Fibroblast of skin of right biceps (primary cell): Measurements from ENCODE around the gene VSTM4.

Source experiments
- DNase-seq: peaks from one replicate; pipeline ENCODE4 v3.0.0-alpha.2; 2013

The VSTM4 gene, protein sequence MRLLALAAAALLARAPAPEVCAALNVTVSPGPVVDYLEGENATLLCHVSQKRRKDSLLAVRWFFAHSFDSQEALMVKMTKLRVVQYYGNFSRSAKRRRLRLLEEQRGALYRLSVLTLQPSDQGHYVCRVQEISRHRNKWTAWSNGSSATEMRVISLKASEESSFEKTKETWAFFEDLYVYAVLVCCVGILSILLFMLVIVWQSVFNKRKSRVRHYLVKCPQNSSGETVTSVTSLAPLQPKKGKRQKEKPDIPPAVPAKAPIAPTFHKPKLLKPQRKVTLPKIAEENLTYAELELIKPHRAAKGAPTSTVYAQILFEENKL

DNA sequence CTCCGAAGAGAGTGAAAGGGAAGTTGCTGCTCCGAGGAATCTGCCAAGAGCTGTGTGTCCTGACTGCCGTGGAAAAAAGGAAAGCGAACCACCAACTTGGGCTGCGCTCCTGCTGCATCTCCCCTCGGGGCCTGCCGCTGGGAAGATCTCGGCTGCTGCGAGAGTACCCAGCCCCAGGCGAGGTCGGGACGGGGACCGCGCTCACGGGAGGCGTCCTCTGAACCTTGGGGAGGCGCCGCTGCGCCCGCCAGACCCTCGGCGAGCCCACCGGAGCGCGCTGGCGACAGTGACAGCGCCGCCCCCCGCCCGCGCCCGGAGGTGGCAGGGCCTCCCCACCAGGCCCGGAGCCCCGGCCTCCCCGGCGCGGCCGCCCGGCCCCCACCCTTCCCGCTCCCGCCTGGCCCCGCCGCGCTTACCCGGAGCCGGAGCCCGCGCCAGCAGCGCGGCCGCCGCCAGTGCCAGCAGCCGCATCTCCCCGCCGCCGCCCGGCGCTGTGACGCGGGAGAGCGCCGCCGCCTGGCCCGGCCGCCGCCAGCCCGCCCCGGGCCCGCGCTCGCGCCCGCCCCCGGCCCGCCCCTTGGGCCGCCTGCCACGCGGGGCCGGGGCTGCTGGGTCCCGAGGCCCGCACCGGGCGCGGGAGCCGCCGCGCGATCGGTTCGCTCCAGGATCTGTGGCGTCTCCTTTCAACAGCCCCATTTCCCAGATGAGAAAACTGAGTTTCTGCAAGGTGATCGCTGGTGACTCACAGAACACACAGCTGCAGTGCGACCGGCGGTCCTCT is at the start of gene VSTM4:
TSS of gene VSTM4 (minus strand) at position 508 of the 781 bp plus-strand sequence. CDS start at position 471, 37 bp downstream.
- peak; percentile 62 for DNase-seq

- peak; percentile 48 for DNase-seq
Measured at GRCh38 chr10:49164559-49165188, 49.4 kb upstream of the VSTM4 start.

DNA sequence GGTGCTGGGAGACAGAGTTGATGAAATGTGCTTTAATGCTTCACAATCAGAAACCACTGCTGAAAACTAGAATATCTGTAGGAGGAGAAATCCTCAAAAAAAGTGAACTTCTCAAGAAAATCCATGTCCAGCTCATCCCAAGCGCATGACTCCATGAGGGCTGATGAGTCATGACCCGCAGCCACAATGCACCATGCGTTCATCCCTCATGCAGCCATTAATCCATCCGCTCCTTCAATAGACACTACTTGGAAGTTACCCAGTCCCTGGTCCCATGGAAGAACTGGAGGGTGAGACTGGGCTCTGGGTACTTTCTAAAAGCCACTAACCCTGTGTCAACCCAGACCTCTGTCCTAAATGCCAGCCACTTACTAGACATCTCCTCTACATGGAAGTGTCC is 48.4 kb upstream of the VSTM4 start:
- DNase-seq, result peak; percentile 81

DNA sequence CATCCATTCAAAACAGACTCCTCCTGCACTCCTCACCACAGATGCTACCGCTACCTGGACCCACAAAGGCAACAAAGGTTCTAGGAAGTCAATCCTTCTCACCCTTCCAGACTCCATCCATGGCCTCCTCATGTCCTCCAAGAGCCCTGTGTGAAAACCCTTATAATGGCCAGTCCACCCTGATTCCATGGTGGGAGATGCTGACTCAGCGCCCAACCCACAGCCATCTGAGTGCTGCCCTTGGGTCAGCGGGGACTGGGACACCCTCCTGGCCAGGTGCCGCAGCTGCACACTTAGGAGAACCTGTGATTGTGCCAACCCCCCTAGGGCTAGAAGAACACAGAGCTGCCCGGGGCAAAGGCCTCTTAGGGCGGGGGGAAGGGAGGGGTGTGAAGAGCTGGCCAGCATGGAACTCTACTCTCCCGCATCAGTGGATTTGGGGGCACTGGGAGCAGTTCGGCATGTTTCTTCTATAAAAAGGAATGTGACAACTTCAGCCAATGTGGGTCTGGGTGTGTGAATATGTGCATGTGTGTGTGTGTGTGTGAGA is 47.5 kb upstream of the VSTM4 start:
- no peak for DNase-seq

DNA sequence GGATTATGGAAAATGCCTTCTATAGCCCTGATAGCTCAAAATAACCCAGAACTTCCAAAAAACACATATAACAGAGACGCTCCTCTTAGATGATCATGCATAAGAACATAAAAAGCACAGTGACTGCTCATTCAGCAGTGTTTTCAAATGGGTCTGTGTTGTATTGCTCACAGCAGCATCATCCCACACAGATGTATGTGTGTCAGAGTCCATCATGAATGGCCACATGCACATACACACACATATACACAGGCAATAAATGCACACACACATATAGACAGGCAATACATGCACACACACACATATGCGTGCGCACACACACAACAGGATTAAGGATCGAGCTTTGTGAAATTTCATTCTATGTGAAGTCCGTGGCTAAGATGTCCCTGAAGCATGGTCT is 46.7 kb upstream of the VSTM4 start:
- no peak for DNase-seq

- DNase-seq, result peak; percentile 72
Measured at GRCh38 chr10:49161411-49161997, 46.2 kb upstream of the VSTM4 start.

DNA sequence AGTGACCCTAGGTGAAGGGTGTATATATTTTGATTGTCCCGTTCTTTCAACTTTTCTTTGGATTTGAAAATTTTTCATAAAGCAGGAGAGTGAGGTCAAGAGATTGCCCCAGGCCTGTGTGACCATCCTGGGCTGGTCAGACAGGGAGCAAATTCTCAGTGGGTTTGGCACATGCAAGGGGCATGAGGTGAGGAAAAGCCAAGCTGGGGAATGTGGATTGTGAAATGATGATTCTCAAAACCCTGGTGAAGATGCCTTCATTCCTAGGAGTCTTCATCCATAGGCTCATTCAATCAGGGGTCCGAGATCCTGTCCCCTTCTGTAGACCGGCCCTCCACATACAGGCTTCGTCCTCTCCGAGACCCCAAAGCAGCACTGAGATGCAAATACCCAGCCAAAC is 45.5 kb upstream of the VSTM4 start:
- no peak for DNase-seq

DNA sequence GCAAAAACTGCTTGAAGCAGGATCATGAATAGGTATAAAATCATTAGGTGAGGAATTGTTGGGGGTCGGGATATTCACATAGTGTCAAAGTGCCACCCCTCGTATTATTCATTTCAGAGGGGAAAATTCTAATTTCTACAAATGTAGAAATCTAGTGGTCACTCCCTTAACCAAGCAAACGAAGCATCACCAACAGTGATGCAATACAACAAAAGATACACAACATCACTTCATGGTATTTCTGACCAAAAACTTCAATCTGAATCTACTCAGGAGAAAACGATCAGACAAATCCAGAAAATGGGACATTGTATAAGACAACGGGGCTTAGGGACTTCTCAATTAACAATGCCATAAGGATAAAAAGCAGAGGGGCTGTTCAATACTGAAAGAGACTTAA is 44.8 kb upstream of the VSTM4 start:
- DNase-seq, result no peak

GRCh38 chr10:49158915-49159314 is 43.6 kb upstream of the VSTM4 start:
- DNase-seq, result no peak

DNA sequence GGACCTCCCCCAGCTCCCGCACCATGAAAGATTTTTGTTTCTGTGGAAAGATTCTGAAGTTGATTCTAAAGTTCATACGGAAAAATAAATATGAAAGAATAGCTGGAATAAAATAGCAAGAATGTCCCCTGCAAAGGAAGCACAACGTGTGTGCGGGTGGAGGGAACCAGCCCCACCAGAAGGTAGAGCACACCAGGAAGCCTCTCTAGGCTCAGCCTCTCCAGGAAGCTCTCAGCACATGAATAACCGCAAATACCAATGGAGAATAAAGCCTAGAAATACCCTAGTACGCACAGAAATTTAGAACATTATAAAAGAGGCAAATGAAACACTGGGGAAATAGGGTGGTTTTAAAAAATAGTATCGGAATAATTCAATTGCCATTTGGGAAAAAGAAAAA is 43.1 kb upstream of the VSTM4 start:
- DNase-seq, result no peak

DNA sequence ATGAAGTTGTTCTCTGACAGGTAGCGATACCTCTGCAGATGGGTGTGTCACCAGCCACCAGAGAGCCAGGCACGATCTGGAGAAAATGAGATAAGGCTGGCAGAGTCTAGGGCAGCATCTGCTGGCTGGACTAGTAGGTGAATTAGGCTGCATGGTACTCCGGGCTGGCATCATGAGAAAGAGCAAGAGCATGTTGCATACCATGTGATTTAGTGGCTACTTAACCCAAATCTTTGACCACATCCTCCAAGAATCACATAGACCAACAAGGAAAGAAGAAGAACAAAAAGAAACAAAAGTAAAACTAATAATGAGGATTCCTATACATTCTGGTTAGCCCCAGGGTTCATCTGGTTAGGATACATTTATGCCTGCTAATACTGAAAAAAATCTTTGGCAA is 41.9 kb upstream of the VSTM4 start:
- no peak for DNase-seq

GRCh38 chr10:49154641-49155040 is 39.3 kb upstream of the VSTM4 start:
- DNase-seq, result no peak

DNA sequence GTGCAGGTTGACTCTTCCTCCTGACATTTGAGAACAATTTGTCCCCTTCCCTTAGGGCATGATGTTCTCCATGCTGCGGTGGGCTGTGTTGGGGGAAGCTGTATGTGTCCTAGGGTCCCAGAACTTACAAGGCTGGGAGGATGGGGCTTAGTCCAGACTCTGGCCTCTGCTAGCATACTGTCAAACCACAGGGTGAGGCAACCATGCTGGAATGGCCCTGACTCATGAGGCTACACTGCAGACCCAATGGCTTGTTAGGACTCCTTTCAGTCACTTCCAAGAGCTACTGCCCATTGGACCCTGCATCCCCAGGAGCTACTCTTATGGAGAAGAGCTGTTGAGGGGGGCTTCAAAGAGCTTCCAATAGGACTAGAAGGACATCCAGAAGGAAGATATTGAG is 38.6 kb upstream of the VSTM4 start:
- peak; percentile 78 for DNase-seq

DNA sequence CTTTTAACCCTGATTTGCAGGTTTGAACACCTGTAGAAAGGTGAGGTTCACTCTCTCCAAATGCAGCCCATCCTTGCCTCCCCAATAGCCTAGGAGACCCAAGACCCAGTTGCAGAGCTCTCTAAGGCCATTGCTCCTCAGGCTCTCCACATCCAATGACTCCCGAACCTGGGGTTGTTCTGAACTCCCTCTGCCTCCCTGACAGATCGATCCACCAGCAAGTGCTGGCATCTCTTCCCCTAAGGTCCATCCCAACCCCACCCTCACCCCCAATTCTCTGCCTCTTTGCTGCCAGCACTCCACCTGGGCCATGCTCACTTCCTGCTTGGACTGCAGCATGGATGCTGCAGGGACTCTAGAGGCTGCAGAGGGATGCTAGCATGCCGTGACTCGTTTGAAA is 37.8 kb upstream of the VSTM4 start:
- no peak for DNase-seq

DNA sequence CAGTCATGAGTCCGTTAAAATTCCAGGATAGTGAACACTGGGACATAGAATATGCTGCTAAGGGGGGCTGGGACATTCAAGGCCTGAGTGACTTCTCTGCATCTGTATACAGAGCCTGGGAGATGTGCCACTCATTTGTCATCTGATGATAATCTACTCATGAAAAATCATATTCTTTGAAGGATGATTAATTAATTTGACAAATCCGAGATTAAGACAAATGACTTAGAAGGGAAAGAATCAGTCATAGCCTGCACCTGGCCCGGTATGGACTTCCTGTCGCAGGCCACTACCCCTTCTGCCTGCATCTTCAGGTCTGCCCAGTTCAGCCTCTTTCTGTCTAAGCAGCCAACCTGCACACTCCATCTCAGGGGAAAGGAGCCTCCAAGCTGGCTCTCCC is 37.3 kb upstream of the VSTM4 start:
- DNase-seq, result no peak

- no peak for DNase-seq
Measured at GRCh38 chr10:49152037-49152436, 36.7 kb upstream of the VSTM4 start.

DNA sequence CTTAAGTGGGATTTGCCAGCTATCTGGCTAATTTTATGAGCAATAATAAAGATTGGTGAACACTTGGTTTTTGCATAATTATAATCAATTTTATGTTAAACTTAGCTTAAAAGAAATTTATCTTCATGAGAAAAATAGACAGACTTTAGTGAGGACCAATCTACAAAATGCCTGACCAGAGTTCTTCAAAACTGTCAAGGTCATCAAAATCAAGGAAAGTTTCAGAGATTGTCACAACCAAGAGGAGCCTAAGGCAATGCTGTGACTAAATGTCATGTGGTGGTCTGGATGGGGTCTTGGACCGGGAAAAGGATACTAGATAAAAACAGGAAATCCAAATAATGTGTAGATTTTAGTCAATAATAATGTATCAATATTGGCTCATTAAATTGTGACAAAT is 36.2 kb upstream of the VSTM4 start:
- DNase-seq, result no peak

- no peak for DNase-seq
Measured at GRCh38 chr10:49151025-49151445, 35.7 kb upstream of the VSTM4 start.

DNA sequence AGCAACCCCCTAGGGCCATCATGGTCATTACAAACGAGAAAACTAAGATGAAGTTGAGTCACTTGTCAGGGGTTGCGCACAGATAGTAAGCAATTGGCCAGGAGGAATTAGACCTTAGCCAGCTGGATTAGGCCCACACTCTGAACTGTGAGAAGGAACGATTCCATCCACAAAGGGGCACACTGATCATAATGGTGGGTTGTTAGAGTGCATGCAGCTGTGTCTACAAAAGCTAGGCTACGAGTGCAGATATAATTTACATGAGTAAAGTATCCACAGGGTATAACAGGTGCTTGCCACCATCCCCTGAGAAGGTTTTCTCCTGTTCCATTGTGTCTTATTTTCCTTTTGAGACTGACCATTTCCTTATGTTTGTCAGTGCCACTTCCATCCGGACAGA is 35.1 kb upstream of the VSTM4 start:
- peak; percentile 26 for DNase-seq

DNA sequence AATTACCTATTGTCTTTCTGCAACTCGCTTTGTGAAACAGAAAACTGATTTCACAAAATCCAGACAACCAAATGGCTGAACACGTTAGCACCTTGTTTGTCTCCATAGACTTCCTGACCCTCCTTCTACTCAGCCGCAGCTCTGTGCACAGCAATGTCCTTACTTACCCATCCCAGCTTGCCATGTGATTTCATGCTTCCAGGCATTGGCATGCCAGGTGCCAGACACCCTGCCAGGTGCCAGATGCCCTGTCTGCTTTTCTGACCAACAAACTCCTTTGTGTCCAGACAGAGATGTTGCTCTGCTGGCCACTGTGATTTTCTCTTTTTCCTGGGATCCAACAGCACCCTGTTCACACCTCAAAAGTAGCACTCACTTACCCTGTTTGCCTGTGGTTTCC is 34.6 kb upstream of the VSTM4 start:
- no peak for DNase-seq

- DNase-seq, result peak; percentile 67
Measured at GRCh38 chr10:49144058-49144720, 28.9 kb upstream of the VSTM4 start.

GRCh38 chr10:49143249-49143648 is 27.9 kb upstream of the VSTM4 start:
- DNase-seq, result no peak
